SK-MEL-5 (cell line): ENCODE data around the gene SPDYE4. TPM values are rescaled to one million over a fixed set of nuclear protein-coding genes. Genes with fewer than 3 reads are reported as not detected.
"Not testable (repeated sequence)": the region's sequence is repeated elsewhere in the genome, so short reads cannot be mapped to it uniquely, and the experiment has no call there.

Source experiments
- DNase-seq: peaks from one replicate; pipeline ENCODE4 v3.0.0-alpha.2; 2016; ENCODE audit warnings: low read depth, low spot score
- in situ Hi-C: cut with HindIII; loops from 2 replicates; pipeline ENCODE4 v1.10.0; 2016; ENCODE audit warnings: low sequenced_read_pairs, high pct_unique_total_duplicates, low pct_unique_long_range_greater_than_20kb
- polyA plus RNA-seq, 2 experiments: library from polyadenylated mRNA; depleted of rRNA; stranded (reverse); fragments of >200 nt; gene quantifications; 2 replicates each; pipeline ENCODE4 v1.2.3, GENCODE V29; 2015
- total RNA-seq: library from RNA; depleted of rRNA; stranded (reverse); fragments of >200 nt; shearing (Covaris generic); gene quantifications from 2 replicates; pipeline ENCODE4 v1.2.3, GENCODE V29; 2014; rRNA removed

Gene SPDYE4
- total RNA-seq, result not detected in 2 replicates
- polyA plus RNA-seq (2015; cell fraction: cytosol; rRNA removed), result not detected in 2 replicates
- not detected in 2 replicates for polyA plus RNA-seq (2015; cell fraction: nucleus; rRNA removed)

- in situ Hi-C loops, result no loop called here
- no peak for DNase-seq
Measured at GRCh38 chr17:8758137-8758596, at the start of gene SPDYE4. Gene SPDYE4 (minus strand): TSS chr17:8758546. CDS start chr17:8758382, 164 bp downstream.

- in situ Hi-C loops, result no loop called here
- DNase-seq, result no peak
Measured at GRCh38 chr17:8806926-8807550, 48.7 kb upstream of the SPDYE4 start.

- in situ Hi-C loops, result no loop called here
- DNase-seq, result no peak
Measured at GRCh38 chr17:8806253-8806925, 48.0 kb upstream of the SPDYE4 start.

GRCh38 chr17:8805396-8805795 is 47.0 kb upstream of the SPDYE4 start:
- in situ Hi-C loops, result not testable (repeated sequence)

GRCh38 chr17:8803531-8804420 is 45.4 kb upstream of the SPDYE4 start:
- peak; percentile 37 for DNase-seq
- in situ Hi-C loops, result no loop called here

More at GRCh38 chr17:8805396-8805795, 47.0 kb upstream of the SPDYE4 start:
- DNase-seq, result not testable (repeated sequence)

- in situ Hi-C loops, result no loop called here
- no peak for DNase-seq
Measured at GRCh38 chr17:8801135-8801840, 42.9 kb upstream of the SPDYE4 start.

- DNase-seq, result no peak
- in situ Hi-C loops, result no loop called here
Measured at GRCh38 chr17:8800656-8801055, 42.3 kb upstream of the SPDYE4 start.

- no peak for DNase-seq
- in situ Hi-C loops, result no loop called here
Measured at GRCh38 chr17:8799570-8800212, 41.3 kb upstream of the SPDYE4 start.

- in situ Hi-C loops, result no loop called here
- DNase-seq, result no peak
Measured at GRCh38 chr17:8798846-8799569, 40.7 kb upstream of the SPDYE4 start, which contains the start of gene MFSD6L. Gene MFSD6L (minus strand): TSS chr17:8799365. CDS start chr17:8799120, 245 bp downstream.

GRCh38 chr17:8798176-8798845 is 40.0 kb upstream of the SPDYE4 start:
- in situ Hi-C loops, result no loop called here
- no peak for DNase-seq

- no peak for DNase-seq
- in situ Hi-C loops, result no loop called here
Measured at GRCh38 chr17:8797621-8798175, 39.4 kb upstream of the SPDYE4 start.

GRCh38 chr17:8794636-8795035 is 36.3 kb upstream of the SPDYE4 start:
- DNase-seq, result no peak
- in situ Hi-C loops, result no loop called here

- in situ Hi-C loops, result no loop called here
- DNase-seq, result no peak
Measured at GRCh38 chr17:8793649-8794048, 35.3 kb upstream of the SPDYE4 start.

GRCh38 chr17:8792646-8793045 is 34.3 kb upstream of the SPDYE4 start:
- in situ Hi-C loops, result no loop called here
- DNase-seq, result no peak

GRCh38 chr17:8791910-8792270 is 33.5 kb upstream of the SPDYE4 start:
- in situ Hi-C loops, result no loop called here

More at GRCh38 chr17:8791910-8792270, 33.5 kb upstream of the SPDYE4 start:
- DNase-seq, result peak; percentile 27
